NCI-H146 (cell line): ENCODE results near the gene NUAK1.

Experiments
- DNase-seq: peaks from one replicate; lab custom pipeline; 2025; lab: John Stamatoyannopoulos, UW

Gene NUAK1

DNA sequence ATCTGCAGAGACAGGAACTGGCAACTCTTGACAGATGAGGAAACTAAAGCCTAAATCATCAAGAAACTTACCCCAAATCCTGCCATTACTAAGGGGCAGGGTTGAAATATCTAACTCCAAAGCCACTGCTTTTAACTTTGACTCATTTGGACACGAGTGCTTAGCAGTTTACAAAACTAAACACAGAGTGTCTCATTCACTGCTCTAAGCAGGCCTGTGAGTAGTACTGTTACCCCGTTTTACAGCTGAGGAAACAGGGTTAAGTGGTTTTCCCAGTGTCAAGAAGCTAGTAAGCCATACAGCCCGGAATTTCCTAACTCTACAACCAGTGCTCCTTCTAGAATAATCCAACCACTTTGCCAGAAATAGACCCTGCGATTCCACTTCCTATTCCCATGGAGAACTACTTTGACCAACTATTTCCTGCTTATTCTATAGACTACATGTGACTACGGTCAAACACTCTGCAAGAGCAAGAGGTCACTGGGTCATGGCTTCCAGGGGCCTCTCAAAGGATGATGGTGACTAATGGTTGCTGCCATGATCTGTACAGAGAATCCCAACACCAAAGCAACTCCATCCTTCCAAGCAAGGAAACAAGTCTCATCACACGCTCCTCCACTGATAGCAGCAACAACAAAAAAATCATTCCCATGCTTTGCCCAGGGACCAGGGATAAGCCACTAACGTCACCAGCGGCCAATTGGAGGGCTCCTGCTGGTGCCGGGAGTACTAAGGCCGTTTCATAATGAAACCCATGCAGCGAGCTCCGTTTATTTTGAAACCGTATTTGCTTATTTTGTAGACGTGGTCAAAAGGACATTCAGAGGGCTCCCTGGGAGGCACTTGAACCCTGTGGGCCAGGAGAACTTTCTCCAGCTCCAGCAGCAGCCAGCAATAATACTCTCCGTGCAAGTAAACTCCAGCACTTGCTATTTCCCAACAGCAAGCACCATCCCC, 56.3 kb downstream of the NUAK1 start:
- DNase-seq: no peak

DNA sequence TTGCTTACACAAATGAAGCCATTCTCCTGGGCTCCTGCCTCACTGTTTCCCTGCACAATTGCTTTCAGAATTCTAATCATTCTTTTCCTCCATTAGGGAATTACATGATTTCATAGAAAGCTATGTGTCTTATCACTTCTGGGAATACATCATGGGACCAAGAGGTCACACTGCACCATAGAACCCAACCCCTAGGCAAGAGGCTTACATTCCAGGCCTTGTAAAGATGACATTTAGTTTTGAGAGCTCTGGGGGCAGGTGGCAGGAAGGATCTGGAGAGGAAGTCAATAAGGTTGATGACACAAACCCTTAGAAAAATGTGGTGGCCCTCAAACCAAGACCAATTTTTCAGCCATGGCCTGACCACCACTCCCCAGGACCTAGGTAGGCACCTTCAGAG, 57.1 kb downstream of the NUAK1 start:
- DNase-seq: no peak

DNA sequence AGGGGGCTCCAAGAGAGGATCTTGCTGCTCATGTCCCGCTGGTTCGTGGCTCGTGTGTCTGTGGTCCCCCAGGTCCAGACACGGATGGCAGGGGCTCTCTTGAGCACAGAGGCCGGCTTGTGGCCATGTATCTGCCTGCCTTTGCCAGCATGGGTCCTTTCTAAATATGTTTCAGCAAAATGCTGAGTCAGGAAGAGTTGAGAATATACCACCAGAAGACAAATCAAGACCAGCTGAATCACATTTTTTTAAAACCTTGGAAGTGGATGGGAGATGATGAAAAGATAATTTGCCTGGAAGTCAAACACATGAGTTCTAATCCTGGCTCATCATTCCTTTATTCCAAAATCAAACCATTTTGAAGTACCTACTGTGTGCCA, 58.0 kb downstream of the NUAK1 start:
- no peak for DNase-seq

DNA sequence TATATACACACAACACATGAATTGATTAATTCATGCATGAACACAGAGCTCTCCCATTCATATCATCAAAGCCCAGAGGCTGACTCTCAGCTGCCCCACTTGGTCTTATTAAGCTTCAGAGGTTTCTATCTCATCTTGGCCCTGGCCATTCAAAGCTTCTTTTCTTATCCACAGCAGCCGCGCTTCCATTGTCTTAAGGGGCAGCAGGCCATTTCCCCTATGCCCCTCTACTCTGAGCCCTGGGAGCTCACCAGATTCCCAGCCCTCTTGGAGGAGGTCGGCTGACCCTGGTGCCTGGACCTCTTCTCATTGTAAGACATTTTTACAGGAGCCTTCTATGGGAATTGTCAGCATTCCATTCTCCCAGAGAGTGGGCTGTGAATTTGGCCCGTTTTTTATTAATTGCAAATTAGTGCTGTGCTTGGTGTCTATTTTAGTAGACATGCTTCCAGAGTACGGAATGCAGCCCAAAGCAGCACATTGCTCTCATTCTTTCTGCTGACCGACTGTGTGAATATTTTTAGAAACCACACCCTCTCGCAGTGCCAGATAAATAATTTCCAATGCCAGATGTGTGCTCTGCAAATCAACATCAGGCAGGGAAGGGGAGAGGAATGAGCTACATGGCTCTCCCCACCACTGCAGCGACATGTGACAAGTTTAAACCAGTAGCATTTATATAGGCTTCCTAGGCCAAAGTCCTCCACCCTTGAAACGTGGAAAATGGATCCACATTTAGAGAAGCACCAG, 58.5 kb downstream of the NUAK1 start:
- no peak for DNase-seq

DNA sequence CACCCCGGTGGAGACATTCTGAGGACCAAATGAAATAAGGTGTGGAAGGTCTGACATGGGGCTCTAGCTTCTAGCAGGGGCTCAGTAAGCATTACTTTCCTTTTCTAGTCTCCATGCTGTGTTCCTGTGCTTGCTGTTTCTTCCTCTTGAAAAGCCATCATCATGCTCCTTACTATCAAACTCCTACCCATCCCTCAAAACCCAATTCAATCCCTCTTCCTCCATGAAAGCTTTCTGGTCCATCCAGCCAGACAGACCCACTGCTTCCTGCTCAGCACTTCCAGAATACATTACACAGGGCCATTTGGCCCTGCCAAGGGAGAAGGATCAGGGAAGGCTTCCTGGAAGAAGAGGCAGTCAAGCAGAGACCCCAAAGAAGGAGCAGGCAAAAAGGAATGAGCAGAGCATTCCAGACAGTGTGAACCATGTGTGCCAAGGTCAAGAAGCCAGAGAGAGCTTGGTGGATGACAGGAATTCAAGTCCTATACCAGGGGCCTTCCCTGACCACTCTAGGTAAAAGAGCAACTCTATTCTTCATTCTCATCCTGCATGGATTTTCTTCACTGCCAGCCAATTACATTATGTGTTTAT, 59.5 kb downstream of the NUAK1 start:
- DNase-seq: no peak

DNA sequence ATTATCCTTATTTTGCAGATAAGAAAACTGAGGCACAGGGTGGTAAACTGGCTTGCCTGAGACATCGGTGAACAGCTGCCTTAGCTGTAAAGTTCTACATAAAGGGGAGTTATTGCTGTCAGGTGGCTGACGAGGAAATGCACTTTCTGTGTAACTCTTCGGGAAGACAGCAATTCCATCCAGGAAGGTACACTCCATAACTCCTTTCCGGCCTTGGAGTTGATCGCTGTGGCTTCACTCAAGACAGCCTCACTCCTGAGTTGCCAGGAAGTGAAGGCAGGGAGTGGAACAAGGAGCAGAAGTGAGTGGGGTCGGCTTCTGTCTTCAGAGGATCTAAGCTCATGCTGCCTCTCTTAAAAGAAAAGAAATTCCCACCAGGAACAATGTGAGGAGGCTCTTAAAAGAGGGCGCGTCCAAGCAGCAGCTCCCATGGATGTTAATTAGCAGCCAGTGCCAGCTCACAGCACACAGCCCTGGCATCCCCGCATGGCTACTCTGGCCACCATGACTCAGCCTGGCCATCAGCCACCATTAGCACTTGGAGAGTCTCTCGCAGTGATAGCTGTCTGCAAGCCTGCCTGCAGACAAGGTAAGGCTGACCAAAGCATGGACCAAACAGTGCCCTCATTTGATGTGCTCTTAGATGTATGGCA, 60.3 kb downstream of the NUAK1 start:
- no peak for DNase-seq

DNA sequence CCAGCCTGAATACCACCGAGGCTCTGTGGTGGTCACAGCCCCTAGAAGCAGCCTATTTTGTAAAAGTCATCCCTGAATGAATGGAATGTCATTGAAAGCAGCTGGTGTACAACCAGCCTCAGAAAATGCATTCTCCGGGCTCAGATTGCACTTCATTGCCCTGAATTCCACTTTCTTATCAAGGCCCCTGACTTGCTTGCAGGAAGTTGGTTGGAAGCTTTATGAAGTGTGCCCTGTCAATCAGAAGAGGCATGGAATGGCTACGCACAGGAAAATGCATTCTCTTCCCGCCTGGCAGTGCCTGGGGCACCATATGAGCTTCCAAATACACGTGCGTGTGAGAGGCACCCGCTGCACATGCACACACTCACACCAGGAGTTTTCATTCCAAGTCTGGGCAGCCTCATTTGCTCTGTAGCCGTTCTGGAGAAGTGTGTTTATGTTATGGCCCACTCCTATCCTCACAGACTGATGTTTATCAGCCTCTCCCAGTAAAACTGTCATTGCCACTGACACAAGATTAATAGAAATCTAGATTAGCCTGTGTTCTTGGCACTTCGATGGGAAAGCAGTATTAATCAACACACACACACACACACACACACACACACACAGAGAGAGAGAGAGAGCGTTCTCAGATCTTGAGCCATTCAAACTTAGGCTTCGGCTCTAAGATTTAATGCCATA, 63.9 kb downstream of the NUAK1 start:
- no peak for DNase-seq

DNA sequence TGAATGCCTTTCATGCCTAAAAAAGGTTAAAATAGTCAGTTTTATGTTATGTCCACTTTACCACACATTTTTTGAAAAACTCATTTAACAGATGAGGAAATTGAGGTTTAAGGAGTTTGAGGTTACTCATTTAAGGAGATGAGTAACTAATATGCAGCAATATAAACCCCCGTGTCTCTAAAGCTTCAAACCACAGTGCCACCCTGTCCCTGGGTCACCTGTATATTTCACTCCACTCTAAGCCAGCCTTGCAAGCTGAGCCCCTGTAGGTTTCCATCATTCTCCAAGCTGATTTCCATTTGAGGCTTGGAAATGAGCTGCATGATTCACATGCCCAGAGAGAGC, 64.4 kb downstream of the NUAK1 start:
- no peak for DNase-seq

DNA sequence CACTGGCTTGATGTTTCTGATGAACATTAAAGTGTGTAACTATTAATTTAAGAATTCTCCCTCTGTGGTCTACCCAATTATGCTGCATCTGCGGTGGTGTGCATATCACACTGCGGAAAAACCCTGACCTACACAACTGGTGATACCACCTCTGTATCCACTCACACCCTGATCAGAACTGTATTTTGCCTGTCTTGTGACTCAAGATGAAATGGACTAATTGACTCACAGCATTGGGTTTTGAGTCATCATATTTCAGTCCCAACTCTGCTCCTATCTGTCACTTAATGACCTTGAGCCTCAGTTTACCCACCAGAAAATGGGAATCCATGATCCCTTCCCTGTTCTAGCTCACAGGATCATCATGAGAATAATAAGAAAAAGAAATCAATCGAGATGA, 65.6 kb downstream of the NUAK1 start:
- DNase-seq: no peak

DNA sequence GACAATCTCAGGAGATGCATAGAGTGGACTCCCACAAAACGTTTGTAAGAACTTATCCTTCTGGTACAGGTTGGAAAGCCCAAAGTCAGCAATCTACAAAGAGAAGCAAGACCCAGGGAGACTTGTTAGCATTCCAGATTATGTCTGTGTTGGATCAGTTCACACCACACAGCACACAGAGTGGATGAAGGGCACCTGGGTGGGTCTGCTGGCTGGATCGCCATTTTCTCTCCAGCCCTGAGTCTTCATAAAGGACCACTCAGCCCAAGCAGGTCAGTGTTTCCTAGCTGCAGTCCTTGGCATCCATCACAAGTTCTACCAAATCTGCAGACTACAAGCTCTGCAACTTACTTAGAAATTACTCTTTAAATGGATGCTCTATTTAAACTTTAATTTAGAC, 66.0 kb downstream of the NUAK1 start:
- DNase-seq: no peak

DNA sequence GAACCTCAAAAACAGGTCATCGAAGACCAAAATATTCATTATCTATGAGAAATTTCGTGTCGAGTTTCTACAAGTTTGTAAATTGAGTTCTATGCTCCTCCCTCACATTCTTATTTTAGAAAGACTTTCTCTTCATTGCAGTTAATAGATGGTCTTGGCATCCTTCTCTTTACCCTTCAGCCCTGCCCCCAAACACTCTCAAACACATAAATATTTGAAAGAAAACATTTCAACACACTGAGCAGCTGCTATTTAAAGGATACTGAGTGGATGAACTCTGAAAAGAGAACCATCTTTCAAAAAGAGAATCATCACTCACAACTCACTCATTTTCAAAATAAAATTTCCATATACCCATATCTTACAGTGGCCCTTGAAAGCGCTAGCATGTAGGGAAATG, 67.1 kb downstream of the NUAK1 start:
- no peak for DNase-seq

DNA sequence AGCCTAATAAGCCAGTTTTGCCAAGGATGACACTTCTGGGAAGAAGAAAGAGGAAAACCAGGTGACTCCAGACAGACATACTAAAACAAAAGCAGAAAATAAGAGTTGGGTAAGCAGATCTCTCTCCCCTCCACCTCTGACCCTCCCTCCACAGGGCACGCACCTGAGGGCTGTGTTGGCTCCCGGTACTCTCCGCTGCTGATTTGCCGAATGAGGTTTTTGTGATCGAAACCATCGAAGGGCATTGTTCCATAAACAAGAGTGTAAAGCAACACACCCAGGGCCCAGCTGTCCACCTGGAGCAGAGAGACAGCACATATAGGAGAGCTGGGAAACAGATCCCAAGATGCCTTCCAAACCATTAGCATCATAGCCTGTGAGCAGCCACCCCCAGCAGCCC, 68.1 kb downstream of the NUAK1 start:
- no peak for DNase-seq

DNA sequence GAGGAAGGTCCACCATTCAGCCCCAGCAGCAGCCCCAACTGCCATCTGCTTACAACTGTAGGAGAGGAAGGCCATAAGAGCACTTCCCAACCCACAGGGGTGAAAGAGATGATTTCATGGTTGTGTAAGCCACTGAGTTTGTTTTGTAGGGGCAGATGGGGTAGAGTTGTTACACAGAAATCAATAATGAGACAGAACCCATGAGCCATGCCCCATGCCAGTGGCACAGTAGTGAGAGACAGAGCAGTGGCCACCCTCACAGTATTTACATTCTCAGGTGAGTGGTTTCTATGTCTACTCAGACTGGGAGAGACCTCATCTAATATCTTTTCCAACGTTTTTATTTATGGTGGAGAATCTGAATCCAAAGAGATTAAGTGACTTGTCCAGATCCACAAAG, 68.6 kb downstream of the NUAK1 start:
- DNase-seq: no peak

DNA sequence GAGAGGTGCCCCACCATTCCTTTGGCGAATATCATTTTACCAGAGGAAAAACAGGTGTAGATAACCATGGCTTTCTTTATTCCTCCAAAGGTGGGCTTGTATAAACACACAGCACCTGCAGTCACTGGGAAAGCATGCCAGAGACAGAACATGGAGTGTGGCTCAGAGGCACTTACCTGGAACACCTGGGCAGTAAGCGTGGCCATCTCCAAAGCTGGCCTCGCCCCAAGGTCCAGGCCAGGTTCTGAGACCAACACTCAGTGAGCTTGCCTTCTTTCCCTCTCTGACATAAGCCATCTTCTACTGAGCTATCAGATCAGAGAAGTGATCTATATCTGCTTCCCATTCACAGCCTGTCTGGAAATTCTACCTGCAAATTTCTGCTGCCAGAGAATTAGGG, 70.5 kb downstream of the NUAK1 start:
- DNase-seq: no peak

DNA sequence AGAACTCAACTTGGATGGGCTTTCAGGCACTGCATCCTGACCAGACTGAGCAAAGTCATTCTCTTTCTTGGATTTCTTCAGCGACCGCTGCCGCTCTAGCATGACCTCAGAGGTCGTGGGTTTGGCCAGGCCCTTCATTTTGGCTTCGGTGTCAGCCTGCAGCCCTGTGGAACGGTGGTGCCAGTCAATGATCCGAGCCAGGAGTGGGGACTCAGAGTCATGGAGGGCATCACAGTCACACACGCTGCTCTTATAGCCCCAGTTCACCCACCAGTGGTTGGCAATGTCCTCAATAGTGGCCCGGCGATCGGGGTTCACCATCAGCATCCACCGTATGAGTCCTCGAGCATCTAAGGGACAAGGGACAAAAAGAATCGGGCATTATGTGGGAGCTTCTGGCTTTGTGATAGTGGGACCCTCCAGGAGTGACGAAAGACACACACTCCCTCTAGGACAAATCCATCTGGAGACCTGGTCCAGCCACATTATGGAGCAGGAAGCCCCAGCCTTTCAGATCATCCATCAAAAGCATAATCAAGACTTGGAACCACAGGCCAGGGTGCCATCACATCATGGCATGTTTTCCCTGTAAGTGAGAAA, 71.0 kb downstream of the NUAK1 start:
- DNase-seq: no peak

DNA sequence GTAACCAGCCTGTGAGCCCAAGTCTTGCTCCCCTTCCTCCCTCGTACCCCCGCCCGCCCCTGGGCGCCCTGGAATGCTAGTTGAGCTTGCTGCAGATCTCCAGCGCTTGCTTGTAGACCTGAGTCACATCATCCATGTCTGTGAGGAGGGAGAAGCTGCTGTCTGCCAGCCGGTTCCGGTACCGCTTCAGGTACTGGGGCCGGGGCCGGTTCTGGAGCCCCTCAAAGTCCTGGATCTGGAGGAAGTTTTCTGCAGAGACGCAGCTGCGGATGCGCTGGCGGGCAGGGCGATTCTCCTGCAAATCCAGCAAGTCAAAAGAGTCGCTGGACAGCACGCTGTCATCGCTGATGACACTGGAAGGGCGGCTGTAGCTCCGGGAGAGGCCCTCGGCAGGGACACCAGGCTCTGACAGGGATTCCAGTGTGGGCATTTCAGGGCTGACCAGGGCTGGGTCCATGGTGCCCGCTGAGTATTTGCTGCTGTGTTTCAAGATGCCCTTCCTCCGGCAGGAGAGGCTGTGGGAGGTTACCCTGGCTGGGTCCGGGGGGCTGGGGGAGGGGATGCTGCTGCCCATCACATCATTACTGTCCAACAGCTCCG, 71.9 kb downstream of the NUAK1 start:
- DNase-seq: no peak

DNA sequence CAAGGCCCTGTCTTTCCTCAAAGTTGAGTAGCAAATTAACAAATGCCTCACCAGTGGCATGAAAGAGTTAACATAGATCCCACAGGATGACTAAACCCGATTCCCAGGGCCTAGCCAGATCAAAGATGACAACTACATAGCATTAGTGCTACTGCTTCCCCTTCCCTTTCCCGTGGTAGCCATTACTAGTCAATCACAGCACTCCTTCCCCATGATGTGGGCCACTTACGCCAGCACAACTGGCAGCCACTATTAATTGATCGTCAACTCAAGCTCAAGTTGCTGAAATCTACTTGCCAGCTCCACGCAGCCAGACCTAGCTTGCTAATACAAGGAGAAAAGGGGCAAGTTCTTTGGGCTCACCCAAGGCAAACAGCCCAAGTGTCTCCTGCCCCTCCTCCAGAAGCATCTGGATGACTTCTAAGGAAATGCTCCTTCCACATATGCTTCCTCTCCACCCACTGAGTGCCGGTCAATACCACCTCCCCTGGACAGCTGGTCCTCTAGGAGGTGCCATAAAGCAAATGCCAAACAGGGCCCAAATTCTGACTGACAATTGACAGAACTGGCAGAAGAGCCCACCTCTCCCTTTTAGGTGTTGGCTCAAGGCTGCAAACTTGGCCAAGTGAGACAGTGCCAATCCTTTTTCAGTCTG, 72.6 kb downstream of the NUAK1 start:
- no peak for DNase-seq

DNA sequence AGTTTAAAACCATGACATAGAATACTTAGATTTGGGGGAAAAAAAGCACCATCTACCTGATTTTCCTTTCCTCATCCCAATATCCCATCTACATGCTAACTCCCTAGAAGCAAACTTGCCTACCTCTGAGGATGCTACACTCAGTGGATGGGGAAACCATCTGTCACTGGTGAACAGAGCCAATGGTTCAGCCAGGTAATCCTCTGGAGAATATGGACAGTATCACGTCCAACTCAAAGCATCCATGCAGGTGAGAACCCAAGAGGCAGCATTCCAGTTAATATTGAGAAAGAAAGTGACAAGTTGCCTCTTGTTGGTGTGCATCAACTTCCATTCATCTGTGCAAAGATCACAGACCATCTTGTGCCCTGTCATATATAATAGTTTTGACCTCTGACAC, 73.2 kb downstream of the NUAK1 start:
- DNase-seq: no peak

DNA sequence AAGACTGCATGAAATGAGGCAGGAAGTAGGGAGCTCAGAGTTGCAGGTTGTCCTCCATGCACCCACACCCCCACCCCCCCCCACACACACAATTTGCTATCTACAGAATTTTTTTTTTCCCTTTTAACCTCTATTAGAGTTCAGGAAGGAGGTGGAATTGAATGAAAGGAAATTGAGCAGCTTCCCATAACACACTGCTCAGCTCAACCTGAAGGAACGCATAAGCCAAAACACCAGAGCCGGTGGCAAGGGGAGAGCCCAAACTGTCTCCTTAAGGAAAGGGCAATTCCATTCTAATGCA, 74.1 kb downstream of the NUAK1 start:
- DNase-seq: no peak

DNA sequence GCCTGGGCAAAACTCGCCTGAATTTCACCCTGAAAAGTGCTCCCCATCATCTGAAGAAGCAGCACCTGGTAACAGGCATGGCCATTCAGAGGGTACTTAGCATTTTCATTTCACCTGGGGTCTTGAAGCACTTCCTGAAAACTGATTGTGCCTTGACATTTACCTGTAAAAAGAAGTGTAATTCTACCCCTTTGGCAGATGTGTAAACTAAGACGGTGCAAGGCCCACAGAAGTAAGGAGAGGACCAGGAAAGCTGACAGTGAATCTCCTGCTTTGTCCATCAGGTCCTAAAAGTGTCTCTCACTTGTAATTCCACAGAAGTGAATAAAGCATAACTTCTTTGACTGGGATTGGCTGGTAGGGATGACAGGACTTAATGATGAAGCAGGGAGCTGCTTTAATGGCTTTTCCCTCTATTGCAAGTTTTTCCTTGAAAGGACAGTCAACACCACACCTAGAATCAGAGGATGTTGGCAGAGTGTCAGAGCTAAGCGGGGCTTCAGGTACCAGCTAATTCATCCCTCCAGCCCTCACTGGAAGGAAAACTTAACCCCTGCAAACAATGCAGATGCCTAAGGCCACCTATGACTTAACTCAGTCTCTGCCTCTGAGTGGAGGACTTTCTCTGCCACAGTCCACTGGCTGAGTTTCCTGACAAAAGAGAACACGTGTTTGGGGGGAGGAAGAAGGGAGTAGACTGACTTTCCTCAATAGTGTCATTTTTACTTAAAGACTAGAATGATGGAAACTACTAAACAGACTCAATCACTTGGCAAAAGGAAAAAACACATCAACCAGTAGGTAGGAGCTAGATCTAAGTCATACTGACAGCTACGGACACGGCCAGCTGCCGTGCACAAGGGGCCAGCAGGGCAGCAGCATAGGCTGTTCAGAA, 74.7 kb downstream of the NUAK1 start:
- DNase-seq: no peak
